GM12872 (cell line): Measurements from ENCODE around the gene TSPAN8.

Experiments
- CTCF ChIP-seq: IDR thresholded peaks from 3 replicates; pipeline ENCODE4 v1.5.1; 2011; ENCODE audit warnings: low read depth, mild to moderate bottlenecking, low read length, moderate library complexity; ENCODE audit not compliant: insufficient read depth

TSPAN8 gene

DNA sequence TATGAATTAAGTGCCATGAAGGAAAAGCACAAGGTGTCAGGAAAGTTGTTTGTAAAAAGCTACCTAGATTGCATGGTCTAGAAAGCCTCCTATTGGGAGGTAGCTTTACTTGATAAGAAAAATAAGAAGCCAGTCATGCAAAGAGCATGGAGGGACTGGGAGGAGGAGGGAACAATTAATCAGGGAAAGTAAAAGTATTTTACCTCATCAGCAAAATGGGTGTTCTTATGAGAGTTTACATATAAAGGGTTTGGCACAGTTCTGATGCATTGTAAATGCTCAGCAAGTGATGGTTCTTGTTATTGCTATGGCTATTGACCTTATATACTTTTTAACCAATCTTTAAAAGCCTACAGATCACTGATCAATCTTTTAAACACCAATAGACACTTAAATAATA is 17.0 kb upstream of the TSPAN8 start:
- TF ChIP-seq CTCF: no peak

DNA sequence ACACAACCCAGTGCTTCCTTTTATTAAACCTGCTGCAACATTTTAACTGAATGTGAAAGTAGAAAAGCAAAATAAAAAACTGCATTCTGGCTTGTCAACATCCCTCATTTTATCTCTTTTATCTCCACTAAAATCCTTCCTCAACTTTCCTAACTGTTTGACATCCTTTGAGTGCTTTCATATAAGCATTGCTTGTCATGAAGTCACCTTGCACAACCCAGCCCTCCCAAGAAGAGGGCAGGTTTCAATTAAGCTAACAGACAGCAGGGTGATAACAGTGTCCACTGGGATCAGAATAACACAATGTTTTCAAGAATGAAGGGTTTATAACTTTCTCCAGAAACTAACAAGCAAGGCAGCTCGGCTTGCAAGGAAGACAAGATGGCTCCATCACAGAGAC is 16.3 kb upstream of the TSPAN8 start:
- no peak for TF ChIP-seq CTCF

DNA sequence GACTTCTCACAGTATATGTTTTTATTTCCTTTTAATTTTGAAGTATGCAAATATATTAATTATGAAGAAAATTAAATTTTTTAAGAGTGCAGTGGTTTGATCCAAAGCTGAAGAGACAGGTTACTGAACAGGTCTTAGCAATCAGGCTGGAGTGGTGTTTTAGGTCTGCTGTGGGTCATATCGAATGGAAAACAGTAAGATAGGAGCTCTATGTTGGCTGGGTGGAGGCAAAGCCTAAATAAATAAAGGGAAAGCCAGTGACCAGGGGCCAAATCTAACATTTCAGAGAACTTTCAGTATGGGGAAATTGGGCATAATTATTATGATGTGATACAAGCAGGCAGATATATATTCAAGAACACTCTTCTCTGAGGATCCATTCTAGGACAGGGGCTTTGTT is 12.7 kb upstream of the TSPAN8 start:
- TF ChIP-seq CTCF: no peak

- no peak for TF ChIP-seq CTCF
Observed at GRCh38 chr12:71169286-71169685, 11.5 kb upstream of the TSPAN8 start.

DNA sequence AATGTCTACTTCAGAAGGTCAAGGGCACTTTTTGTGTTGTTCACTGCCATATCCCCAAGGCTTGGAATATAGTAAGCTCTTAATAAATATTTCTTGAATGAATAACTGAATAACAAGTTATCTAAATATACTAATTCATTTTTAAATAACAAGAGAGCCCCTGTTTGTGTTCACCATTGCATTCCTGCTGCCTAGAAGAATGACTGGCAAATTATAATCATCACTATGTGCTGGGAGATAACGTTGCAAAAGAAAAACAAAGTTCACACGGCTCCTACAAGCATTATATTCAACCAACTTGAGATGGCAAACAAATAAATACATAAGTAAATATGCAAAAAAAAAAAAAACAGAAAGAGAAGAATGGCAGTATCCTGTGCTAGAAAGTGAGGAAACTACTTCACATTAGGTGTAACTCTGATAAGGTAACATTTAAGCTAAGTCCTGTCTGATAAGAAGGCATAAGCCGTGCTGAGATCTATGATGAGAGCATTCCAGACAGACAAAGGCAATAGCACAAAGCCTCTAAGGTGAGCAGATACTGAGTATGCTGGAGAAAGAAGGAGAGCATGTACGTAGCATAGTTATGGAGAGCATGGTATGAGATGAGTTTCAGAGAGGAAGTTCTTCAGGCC is 9.2 kb upstream of the TSPAN8 start:
- TF ChIP-seq CTCF: no peak

DNA sequence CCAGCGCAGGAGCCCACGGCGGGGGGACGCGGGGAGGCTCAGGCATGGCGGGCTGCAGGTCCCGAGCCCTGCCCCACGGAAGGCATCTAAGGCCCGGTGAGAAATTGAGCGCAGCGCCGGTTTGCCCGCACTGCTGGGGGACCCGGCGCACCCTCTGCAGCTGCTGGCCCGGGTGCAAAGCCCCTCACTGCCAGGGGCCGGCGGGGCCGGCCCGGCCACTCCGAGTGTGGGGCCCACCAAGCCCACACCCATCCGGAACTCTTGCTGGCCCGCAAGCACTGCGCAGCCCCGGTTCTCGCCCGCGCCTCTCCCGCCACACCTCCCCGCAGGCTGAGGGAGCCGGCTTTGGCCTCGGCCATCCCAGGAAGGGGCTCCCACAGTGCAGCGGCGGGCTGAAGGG is 8.5 kb upstream of the TSPAN8 start:
- no peak for TF ChIP-seq CTCF

DNA sequence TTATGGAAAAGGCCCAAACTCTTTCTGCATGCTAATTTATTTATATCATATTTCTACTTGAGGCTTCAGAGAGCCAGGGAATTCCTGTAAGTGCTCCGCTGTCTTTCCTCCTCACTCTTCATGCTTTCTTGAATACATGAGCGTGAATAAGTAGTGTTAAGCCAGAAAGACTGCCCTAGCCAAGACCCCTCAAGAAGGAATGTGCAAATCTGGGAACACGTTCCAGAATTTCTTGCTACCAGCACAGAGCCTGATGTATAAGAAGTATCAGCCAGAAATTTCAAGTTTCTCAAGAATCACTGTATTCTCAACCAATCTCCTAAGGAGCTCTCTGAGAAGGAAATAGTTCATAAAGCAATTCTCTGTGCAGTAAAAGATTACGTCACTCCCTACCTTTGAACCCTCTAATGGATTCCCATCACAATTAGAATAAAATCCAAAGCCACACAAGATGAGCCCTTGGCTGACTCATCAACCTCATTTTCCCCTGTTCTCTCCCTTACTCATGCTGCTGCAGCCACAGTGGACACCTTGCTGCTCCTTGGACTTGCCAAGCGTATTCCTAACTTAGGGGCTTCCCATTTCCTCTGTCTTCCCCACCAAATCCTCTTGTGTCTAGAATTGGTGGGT is 6.9 kb upstream of the TSPAN8 start:
- TF ChIP-seq CTCF: no peak
